Hepatocyte (in vitro differentiated cells): ENCODE measurements around the gene FAT1.

Experiments used
- CTCF ChIP-seq: fragments of 200-600 bp; sonication (generic); IDR thresholded peaks from 2 replicates; pipeline ENCODE4 v1.5.1; 2016; ENCODE audit warnings: antibody characterized with exemption, mild to moderate bottlenecking; ENCODE audit not compliant: poor library complexity
- EZH2 ChIP-seq: fragments of 200-600 bp; sonication (generic); IDR thresholded peaks from 2 replicates; pipeline ENCODE4 v1.6.1; 2016; ENCODE audit warnings: antibody characterized with exemption, mild to moderate bottlenecking, borderline replicate concordance

GRCh38 chr4:186621959-186622553, 101.6 kb downstream of the FAT1 start:
- TF ChIP-seq CTCF (no peak), EZH2 (no peak)
